ENCODE measurements around the gene SLC48A1.

SLC48A1 gene

GRCh38 chr12:47774663-47775062 lies 1.6 kb downstream of the SLC48A1 start:
- DNase-seq (ENCODE audit: low spot score) = no peak
- TF ChIP-seq CTCF (IDR thresholded peaks at IDR 0.05; ENCODE audit: extremely low read depth, missing control alignments) = no peak

DNA sequence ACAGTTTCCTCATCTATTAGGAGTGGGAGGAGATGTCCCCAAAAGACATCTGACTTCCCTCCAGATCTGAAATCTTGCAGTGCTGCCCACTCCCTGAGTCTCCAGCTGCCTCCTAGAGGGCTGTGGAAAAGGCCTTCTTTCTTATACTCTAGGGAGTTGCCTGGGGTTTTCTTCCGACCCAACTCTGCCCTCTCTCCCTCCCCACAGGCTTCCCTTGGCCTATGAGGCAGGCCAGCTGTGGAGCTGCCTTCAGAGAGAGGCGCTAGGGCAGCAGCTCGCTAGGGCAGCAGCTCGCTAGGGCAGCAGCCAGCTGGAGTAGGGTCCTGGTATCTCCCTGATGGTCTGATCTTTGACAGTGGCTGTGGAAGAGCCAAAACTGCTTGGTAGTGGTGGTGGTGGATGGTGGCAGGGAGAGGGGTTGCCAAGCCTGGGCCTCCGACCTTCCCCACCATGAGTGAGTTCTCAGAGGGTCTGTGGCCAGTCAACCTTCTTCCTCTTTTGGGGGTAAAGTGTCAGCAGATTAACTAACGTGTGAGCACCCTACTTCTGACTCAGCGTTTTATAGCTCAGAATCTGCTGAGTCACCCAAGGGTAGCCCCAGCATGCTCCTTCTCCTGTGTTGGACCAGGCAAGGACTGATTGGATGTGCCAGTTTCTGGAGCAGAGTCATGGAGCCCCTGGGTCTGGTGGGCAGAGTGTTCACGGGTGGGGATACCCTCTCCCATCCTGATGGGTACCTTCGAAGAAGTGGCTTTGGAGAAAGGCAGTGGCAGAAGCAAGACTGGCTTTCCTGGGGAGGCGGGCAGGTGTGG lies 2.3 kb downstream of the SLC48A1 start:
- TF ChIP-seq CTCF (IDR thresholded peaks at IDR 0.05; ENCODE audit: extremely low read depth, missing control alignments) = no peak
- no peak for DNase-seq (ENCODE audit: low spot score)

DNA sequence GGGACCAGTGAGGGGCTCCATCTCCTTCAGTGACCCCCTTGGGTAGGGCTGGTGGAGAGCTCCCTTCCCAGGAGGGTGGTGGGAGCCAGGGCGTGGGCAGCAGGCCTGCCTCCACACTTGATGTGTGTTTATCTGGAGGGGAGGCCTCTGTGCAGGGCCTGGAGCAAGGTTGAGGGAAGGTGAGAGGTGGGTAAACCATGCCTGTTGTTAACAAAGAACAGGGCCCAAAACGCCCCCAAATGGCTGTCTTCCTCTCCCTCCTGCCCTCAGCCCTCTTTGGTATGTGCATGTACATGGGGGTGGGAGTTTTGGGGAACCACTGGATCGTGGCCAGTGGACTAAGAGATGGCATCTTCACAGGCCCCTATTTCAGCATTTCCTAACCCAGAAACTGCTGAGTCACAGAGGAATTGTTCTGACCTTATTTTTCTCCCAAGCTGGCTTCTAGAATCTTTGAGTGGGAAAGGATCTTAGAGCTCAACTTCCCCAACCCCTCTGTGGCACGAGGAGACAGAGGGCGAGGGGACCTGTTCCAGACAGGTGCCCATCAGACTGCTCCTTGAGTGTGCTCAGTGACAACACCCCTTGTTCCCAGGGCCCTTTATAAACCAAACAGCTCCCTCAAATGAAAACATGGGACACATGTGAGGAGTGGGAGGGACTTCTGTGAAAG lies 3.6 kb downstream of the SLC48A1 start:
- no peak for TF ChIP-seq CTCF (IDR thresholded peaks at IDR 0.05; ENCODE audit: extremely low read depth, missing control alignments)
- DNase-seq (ENCODE audit: low spot score) = no peak

- TF ChIP-seq CTCF (IDR thresholded peaks at IDR 0.05; ENCODE audit: extremely low read depth, missing control alignments) = no peak
These were observed 4.1 kb downstream of the SLC48A1 start for GRCh38 chr12:47777151-47777550.

DNA sequence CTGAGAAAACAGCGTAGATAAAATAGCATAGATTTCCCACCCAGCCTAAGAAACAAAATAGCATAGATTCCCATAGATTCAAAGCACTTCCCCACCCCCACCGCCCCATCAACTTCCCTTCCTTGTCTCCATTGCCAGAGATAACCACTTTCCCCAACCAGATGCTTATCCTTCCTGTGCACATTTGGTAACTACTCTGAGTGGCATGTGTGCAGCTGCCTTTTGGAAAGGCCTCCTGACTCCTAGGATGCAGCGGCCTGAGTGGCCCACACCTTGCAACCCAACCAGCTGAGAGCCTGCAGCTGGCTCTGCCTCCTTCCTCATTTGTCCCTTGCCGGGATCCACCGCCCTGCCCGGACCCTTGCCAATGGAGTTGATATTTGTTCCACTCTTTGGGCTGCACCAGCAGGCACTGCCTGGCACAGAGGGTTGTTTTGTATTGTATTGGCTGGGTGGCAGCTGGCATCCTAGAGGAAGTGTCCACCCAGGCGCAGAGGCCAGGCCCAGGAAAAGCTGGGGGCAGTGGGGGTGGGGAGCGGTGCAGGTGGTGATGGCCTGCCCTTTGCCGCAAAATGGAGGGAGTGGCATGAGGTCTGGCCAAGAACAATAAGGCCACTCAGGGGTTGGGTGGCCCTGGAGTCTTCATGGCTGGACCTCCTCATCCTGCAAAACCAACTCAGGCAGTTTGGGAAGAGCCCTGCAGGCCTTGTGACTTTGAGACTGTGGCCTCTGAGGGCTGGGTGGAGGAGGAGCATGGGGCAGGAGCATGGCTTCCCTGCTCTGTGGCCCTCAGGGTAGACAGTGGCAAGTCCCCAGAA lies 4.9 kb downstream of the SLC48A1 start:
- DNase-seq (ENCODE audit: low spot score) = no peak
- no peak for TF ChIP-seq CTCF (IDR thresholded peaks at IDR 0.05; ENCODE audit: extremely low read depth, missing control alignments)

More at GRCh38 chr12:47777151-47777550, 4.1 kb downstream of the SLC48A1 start:
- no peak for DNase-seq (ENCODE audit: low spot score)

DNA sequence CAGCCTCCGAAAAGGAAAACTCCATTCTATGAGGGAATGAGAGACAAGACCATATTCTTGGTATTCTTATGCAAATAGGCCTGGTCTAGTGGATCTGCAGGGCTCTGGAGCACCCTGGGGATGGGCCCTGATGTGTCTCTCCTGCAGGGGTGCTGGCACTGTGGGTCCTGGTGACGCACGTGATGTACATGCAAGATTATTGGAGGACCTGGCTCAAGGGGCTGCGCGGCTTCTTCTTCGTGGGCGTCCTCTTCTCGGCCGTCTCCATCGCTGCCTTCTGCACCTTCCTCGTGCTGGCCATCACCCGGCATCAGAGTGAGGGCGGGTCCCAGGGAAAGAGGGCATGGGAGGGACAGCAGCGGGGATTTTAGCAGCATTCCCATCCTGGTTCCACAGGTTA lies 5.8 kb downstream of the SLC48A1 start:
- TF ChIP-seq CTCF (IDR thresholded peaks at IDR 0.05; ENCODE audit: extremely low read depth, missing control alignments) = no peak
- DNase-seq (ENCODE audit: low spot score) = no peak
